Nephron progenitor cell (in vitro differentiated cells): ENCODE data around the gene COL28A1.

Experiments
- DNase-seq: peaks from one replicate; pipeline ENCODE4 v3.0.0; 2021
- H3K27ac Mint-ChIP-seq: 2 replicates; pipeline ENCODE4 v1.8.0; 2021; ENCODE audit warnings: mild to moderate bottlenecking, moderate library complexity, mixed read lengths
- H3K27me3 Mint-ChIP-seq: 2 replicates; pipeline ENCODE4 v1.8.0; 2021; ENCODE audit warnings: mild to moderate bottlenecking, low read depth, mixed read lengths; ENCODE audit not compliant: poor library complexity
- H3K36me3 Mint-ChIP-seq: 2 replicates; pipeline ENCODE4 v1.8.0; 2021; ENCODE audit warnings: low read depth, mixed read lengths
- H3K4me1 Mint-ChIP-seq: 2 replicates; pipeline ENCODE4 v1.8.0; 2021; ENCODE audit warnings: mixed read lengths
- H3K4me3 Mint-ChIP-seq: 2 replicates; pipeline ENCODE4 v1.8.0; 2021; ENCODE audit warnings: mild to moderate bottlenecking, moderate library complexity, mixed read lengths
- H3K9me3 Mint-ChIP-seq: 2 replicates; pipeline ENCODE4 v1.8.0; 2021; ENCODE audit warnings: mild to moderate bottlenecking, moderate library complexity, mixed read lengths
- TF ChIP-seq, protein P1 (sequence below): fragments of 200-600 bp; sonication (generic); IDR thresholded peaks from 2 replicates; pipeline ENCODE4 v1.5.0; 2021; ENCODE audit warnings: antibody characterized with exemption

Gene COL28A1

DNA sequence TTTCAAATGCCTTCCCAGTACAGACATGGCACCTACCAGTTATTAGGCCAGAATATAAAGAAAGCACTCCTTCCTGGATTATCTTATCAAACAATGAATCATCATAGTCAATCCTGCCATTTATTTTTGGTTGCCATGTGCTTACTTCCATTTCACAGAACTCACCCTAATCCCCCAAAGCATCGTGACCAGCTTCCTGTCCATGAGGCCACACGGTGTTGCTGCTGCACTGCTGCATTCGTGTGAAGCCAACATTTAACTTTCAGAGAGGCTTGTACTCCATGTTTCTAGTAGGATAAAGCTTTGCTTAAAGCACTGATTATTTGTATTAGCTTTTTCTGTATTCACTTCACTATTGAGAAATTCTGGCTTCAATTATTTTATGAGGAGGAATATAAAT lies 14.4 kb downstream of the COL28A1 start:
- H3K27ac Mint-ChIP-seq = no peak overlapping the region
- TF ChIP-seq, protein P1, sequence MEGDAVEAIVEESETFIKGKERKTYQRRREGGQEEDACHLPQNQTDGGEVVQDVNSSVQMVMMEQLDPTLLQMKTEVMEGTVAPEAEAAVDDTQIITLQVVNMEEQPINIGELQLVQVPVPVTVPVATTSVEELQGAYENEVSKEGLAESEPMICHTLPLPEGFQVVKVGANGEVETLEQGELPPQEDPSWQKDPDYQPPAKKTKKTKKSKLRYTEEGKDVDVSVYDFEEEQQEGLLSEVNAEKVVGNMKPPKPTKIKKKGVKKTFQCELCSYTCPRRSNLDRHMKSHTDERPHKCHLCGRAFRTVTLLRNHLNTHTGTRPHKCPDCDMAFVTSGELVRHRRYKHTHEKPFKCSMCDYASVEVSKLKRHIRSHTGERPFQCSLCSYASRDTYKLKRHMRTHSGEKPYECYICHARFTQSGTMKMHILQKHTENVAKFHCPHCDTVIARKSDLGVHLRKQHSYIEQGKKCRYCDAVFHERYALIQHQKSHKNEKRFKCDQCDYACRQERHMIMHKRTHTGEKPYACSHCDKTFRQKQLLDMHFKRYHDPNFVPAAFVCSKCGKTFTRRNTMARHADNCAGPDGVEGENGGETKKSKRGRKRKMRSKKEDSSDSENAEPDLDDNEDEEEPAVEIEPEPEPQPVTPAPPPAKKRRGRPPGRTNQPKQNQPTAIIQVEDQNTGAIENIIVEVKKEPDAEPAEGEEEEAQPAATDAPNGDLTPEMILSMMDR = no peak
- no peak for DNase-seq
- no peaks in the 10 kb centered on the region for H3K27me3 Mint-ChIP-seq
- H3K4me3 Mint-ChIP-seq = no peak overlapping the region
- H3K4me1 Mint-ChIP-seq = peaks cover 9% of the 10 kb centered on the region
- peaks cover 4% of the 10 kb centered on the region for H3K9me3 Mint-ChIP-seq
- H3K36me3 Mint-ChIP-seq = no peaks in the 10 kb centered on the region

DNA sequence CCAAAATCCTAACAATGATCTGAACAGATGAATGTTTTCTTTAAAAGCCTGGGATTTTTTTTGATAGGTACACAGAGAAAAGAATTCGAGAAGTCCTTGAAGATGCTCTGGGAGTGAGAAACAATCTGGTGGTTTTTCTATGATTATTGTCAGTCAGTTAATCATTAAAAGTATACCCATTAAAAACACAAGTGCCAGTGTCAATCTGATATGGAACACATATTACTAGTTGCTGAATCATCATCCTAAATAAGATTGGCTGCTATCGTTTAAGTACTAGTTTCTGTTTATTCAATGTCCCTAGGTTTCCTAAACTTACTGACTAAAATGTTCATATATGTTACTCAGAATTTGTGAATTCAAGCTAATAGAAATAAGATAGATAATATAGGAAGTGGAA lies 16.1 kb downstream of the COL28A1 start:
- peaks cover 9% of the 10 kb centered on the region for H3K4me1 Mint-ChIP-seq
- peaks cover 4% of the 10 kb centered on the region for H3K27me3 Mint-ChIP-seq
- TF ChIP-seq, protein P1 = no peak
- no peaks in the 10 kb centered on the region for H3K36me3 Mint-ChIP-seq
- no peak overlapping the region for H3K27ac Mint-ChIP-seq
- no peak for DNase-seq
- H3K4me3 Mint-ChIP-seq = no peak overlapping the region
- no peaks in the 10 kb centered on the region for H3K9me3 Mint-ChIP-seq

DNA sequence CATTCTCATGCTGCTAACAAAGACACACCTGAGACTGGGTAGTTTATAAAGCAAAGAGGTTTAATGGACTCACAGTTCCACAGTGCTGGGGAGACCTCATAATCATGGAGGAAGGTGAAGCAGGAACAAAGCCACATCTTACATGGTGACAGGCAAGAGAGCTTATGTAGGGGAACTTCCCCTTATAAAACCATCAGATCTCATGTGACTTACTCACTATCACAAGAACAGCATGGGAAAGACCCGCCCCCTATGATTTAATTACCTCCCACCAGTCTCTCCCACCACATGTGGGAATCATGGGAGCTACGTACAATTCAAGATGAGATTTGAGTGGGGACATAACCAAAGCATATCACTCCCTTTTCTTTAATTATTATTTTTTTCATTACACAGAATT lies 16.6 kb downstream of the COL28A1 start:
- Mint-ChIP-seq H3K36me3 (no peaks in the 10 kb centered on the region), H3K4me3 (no peak overlapping the region), H3K27me3 (peaks cover 4% of the 10 kb centered on the region), H3K9me3 (no peaks in the 10 kb centered on the region), H3K4me1 (peaks cover 9% of the 10 kb centered on the region), H3K27ac (no peak overlapping the region)
- no peak for DNase-seq
- TF ChIP-seq, protein P1 = no peak

DNA sequence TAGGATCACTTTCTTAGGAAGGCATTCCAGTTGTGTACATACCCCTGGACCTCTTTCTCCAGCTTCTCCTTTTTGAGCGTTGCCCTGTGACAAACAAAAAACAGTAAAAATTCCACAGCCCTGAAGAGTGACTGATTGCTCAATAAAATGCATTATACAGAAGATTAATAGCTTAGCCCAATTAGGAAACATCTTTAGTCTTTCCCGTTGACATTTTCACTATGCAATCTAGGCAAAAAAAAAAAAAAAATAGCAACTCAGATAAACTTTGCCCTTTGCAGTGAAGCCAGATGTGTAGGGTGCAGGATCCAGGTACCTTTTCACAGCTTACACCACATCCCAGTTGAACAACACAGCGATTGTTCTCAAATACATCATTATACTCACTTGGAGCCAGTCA lies 17.9 kb downstream of the COL28A1 start:
- Mint-ChIP-seq H3K27ac (peak overlapping the region; percentile 36), H3K9me3 (no peaks in the 10 kb centered on the region), H3K4me1 (peaks cover 9% of the 10 kb centered on the region), H3K36me3 (no peaks in the 10 kb centered on the region), H3K27me3 (peaks cover 4% of the 10 kb centered on the region), H3K4me3 (no peak overlapping the region)
- TF ChIP-seq, protein P1 = no peak
- no peak for DNase-seq

DNA sequence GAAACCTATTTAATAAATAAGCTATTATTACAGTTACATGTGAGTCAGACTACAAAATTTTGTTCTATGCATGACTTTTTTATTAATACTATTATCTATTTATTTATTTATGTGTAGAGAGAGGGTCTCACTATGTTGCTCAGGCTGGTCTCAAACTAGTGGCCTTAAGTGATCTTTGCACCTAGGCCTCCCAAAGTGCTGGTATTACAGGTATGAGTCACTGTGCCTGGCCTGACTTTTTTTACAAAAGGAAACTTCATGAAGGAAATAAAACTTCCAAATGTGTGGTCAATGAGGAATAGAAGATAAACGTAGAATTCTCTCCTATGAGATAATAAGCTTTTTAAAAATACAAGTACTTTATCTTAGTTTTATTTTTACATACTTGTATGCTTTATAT lies 19.0 kb downstream of the COL28A1 start:
- Mint-ChIP-seq H3K4me1 (peaks cover 9% of the 10 kb centered on the region), H3K9me3 (no peaks in the 10 kb centered on the region), H3K27ac (no peak overlapping the region), H3K27me3 (peaks cover 4% of the 10 kb centered on the region), H3K4me3 (no peak overlapping the region), H3K36me3 (no peaks in the 10 kb centered on the region)
- DNase-seq = no peak
- TF ChIP-seq, protein P1 = no peak

DNA sequence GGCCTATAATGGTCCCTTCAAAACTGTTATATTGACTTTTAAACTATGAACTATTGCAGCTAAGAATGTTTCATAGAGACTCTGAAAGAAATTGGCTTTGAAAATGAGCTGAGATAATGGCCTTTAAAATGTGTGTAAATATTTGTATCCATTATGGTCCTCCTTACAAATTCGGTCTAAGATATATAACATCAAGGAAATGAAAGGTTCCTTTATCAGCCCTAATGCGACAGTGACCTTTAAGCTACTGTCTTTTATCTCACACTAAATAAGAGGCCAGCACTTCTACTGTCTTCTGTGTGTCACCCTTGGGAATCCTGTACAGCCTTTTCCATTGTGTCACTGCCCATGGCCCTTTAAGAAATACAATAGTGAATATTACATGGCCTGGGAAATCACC lies 19.5 kb downstream of the COL28A1 start:
- Mint-ChIP-seq H3K27ac (no peak overlapping the region), H3K36me3 (no peaks in the 10 kb centered on the region), H3K9me3 (no peaks in the 10 kb centered on the region), H3K4me1 (peaks cover 9% of the 10 kb centered on the region), H3K27me3 (peaks cover 4% of the 10 kb centered on the region), H3K4me3 (no peak overlapping the region)
- no peak for DNase-seq
- TF ChIP-seq, protein P1 = no peak
